ENCODE results near the gene PORCN.

The PORCN gene

DNA sequence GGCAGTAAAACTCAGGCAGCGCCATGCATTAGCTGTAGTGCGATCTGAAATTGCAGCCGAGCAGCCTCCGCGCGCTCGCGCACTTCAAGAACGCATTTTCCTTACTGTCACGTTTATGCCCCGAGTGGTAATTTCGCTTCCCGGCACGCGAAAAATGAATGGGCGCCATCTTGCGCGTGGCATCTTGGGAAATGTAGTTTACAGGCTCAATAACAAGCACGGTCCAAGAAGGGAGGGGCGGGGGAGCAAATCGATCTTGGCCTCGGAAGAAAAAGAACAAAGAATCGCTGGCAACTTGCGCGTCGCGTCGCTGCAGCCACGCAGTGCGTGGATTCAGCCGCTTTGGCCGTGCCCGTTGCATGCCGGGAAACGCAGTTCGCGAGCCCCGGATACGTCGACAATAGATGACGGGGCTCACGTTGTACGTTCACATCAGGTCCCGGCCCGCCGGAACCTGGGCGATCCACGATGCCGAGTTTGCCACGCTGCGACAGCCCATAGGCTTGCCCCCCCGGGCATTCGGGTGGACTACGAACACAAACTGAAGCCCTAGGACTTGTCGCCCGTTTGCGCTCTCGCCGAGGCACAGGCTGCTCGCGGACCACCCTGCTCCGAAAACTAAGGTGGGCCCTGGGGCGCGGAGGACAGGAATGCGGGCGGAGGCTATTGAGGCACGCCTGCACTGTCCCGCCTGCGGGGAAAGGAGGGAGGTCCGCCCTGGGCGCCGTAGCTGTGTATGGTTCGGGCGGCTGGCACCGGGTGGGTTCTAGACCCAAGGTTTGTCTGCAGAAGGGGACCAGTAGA lies 32.8 kb upstream of the PORCN start, which contains the start of gene FTSJ1:
Gene FTSJ1 (plus strand): TSS at position 426 of the 804 bp plus-strand sequence. CDS start 1,849 bp downstream, outside the sequence.
- FAIRE-seq (peak; percentile 94), DNase-seq (ENCODE audit: insufficient read length, low spot score) (peak; percentile 69)

- DNase-seq (ENCODE audit: insufficient read length, low spot score) = no peak
- FAIRE-seq = peak; percentile 4
Measured at GRCh38 chrX:48476919-48477318, 31.9 kb upstream of the PORCN start.

DNA sequence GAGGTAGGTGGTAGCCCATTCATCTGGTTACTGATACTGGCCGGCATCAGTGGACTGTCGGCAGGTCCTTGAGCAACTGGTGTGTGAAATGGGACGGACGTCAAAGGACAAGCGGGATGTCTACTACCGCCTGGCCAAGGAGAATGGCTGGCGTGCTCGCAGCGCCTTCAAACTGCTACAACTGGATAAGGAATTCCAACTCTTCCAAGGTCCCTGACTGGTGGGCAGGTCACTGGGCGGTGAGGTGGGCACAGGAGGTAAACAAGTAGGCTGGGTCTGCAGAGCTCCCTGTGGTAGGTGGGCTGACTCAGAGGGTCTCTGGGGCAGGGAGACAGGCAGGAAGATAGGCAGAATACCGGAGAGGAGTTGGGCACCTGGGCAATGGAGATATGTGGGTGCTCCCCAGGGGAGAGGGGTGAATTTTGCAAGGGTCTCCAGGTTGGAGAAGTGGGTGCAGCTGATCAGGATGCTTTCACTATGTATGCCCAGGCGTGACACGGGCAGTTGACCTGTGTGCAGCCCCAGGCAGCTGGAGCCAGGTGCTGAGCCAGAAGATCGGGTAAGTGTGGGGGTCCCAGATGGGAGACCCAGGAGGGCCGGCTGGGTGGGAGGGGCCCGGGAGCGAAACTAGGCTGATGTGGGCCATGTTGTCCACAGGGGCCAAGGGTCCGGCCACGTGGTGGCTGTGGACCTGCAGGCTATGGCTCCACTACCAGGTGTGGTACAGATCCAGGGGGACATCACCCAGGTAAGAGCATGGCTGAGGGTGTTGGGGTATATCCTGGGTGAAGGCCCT lies 30.6 kb upstream of the PORCN start:
- DNase-seq (ENCODE audit: insufficient read length, low spot score) = no peak
- no peak for FAIRE-seq

GRCh38 chrX:48478806-48479205 lies 30.0 kb upstream of the PORCN start:
- no peak for DNase-seq (ENCODE audit: insufficient read length, low spot score)
- no peak for FAIRE-seq

- DNase-seq (ENCODE audit: insufficient read length, low spot score) (no peak), FAIRE-seq (no peak)
Measured at GRCh38 chrX:48480142-48480541, 28.6 kb upstream of the PORCN start.

GRCh38 chrX:48480583-48480982 lies 28.2 kb upstream of the PORCN start:
- FAIRE-seq (no peak), DNase-seq (ENCODE audit: insufficient read length, low spot score) (no peak)

GRCh38 chrX:48482526-48482925 lies 26.3 kb upstream of the PORCN start:
- no peak for DNase-seq (ENCODE audit: insufficient read length, low spot score)
- no peak for FAIRE-seq

DNA sequence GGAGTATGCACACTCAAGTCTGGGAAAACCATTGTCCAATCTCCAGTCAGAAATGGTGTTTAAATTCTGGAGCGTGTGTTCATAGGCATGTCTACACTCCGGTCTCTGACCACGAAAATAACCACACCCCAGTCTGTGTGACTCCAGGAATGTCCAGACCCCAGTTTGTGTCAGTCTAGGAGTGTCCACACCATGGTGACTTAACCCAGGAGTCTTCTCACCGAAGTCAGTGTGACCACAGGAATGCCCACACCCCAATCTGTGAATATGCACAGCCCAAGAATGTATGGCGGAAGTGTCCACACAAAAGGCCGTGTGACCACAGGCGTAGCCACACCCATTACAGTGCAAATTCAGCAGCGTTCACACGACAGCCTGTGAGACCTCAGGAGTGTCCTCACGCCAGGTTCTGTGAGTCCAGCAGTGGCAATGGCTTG lies 21.4 kb upstream of the PORCN start:
- DNase-seq (ENCODE audit: insufficient read length, low spot score) (no peak), FAIRE-seq (no peak)

GRCh38 chrX:48488034-48488433 lies 20.8 kb upstream of the PORCN start:
- no peak for FAIRE-seq

GRCh38 chrX:48489296-48489695 lies 19.5 kb upstream of the PORCN start:
- DNase-seq (ENCODE audit: insufficient read length, low spot score) (no peak), FAIRE-seq (no peak)

More at GRCh38 chrX:48488034-48488433, 20.8 kb upstream of the PORCN start:
- DNase-seq (ENCODE audit: insufficient read length, low spot score) = no peak

GRCh38 chrX:48489892-48490291 lies 18.9 kb upstream of the PORCN start:
- FAIRE-seq = no peak
- no peak for DNase-seq (ENCODE audit: insufficient read length, low spot score)

- no peak for FAIRE-seq
- no peak for DNase-seq (ENCODE audit: insufficient read length, low spot score)
Measured at GRCh38 chrX:48490661-48491060, 18.1 kb upstream of the PORCN start.

DNA sequence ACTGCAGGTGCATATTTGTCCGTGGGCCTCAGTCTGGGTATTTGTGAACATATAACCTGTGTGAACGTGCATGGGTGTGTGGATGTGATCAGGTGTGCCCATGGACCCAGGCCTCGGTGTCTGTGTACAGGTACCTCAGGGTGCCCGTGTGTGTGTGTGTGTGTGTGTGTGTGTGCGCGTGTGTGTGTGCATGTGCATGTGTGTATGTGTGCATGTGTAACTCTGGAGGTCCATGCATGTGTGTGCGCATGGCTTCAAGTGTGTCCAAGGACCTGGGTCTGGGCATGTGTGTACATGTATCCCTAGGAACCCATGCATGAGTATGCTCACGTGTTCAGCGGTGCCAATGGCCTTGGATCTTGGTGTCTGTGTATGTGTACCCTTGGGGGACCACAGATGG lies 17.0 kb upstream of the PORCN start:
- no peak for FAIRE-seq
- DNase-seq (ENCODE audit: insufficient read length, low spot score) = no peak

DNA sequence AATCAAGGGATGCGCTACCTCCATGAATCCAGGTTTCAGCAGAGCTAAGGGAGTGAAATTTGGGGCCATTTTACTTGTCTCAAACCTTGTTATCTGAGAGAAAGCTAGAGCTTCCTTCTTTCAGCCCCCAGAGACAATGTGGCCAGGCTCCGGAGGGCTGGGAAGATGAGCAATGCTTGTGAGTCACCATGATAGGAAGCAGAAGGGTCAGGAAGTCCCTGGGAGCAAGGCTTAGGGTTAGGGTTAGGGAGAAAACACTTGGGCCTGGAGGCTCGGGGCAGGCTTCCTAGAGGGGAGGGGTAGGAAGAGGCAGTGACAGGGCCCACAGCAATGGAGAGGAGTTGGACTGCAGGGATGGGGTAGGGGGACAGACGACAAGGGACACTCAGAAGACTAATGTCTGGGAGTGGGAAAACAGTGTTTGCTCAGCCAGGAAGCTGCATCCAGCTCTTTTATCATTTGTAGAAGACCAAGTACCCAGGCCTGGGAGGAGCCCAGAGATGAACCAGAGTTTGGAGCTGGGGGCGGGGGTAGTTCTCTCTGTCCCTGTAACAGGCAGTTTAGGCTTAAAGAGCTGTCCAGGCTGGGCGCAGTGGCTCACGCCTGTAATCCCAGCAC lies 16.4 kb upstream of the PORCN start:
- DNase-seq (ENCODE audit: insufficient read length, low spot score) (no peak), FAIRE-seq (no peak)

DNA sequence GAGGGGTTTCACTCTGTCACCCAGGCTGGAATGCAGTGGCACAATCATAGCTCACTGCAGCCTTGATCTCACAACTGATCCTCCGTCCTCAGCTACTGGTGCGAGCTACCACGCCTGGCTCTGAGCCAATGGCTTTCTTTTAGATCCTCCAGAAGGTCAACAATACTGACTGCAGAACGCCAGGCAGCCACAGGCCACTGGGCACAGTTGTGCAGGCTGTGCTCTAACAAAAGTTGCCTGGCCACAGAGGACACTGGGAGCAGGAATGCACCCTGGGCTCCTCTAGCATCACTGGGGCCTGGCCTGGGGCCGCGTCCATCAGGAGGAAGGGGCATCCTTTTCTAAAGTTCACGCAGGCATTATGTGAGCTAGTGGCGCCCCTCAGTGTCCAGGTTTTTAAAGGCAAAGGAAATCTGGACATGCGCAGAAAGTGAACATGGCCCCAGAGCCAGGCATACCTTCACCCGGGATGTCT lies 14.9 kb upstream of the PORCN start:
- FAIRE-seq = peak; percentile 80

GRCh38 chrX:48496660-48497059 lies 12.1 kb upstream of the PORCN start:
- FAIRE-seq = no peak
- DNase-seq (ENCODE audit: insufficient read length, low spot score) = no peak

More for the DNA sequence above, 14.9 kb upstream of the PORCN start:
- DNase-seq (ENCODE audit: insufficient read length, low spot score) = no peak

GRCh38 chrX:48497871-48498270 lies 10.9 kb upstream of the PORCN start:
- DNase-seq (ENCODE audit: insufficient read length, low spot score) (no peak), FAIRE-seq (no peak)

- FAIRE-seq = no peak
- DNase-seq (ENCODE audit: insufficient read length, low spot score) = no peak
Measured at GRCh38 chrX:48498374-48498809, 10.4 kb upstream of the PORCN start.

GRCh38 chrX:48504261-48504660 lies 4.5 kb upstream of the PORCN start:
- no peak for FAIRE-seq
- DNase-seq (ENCODE audit: insufficient read length, low spot score) = no peak

GRCh38 chrX:48505481-48505880 lies 3.3 kb upstream of the PORCN start:
- FAIRE-seq (peak; percentile 57), DNase-seq (ENCODE audit: insufficient read length, low spot score) (no peak)

DNA sequence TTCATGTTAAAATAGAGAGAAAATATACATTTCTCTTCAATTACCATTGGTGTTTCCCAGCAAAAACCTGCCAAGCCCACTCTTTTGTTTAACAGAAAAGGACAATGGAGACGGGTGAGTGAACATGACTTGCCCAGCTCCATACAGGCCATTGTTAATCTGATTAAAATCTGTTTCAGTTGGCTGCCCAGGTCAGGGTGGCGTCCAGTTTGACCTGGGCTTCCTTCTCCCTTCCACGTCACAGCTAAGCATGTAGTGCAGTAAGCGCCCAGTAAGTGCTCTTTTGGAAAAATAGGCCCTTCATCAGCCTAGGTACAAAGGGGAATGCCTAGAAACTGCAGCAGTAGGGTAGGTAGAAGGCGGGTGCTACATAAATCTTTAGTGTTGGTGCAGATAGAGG lies 1.5 kb upstream of the PORCN start:
- DNase-seq (ENCODE audit: insufficient read length, low spot score) (no peak), FAIRE-seq (no peak)

Measured in GM19239 (cell line).